Adrenal gland (tissue), 12 donors: ENCODE data around the gene CTCF. TPM values are rescaled to one million over a fixed set of nuclear protein-coding genes. Genes with fewer than 3 reads are reported as not detected.

Experiments used
- DNase-seq, 7 donors: peaks; one replicate each; pipeline ENCODE4 v3.0.0-alpha.2; 2019 to 2020
- H3K27ac ChIP-seq, 5 donors: fragments of 200-600 bp; sonication (generic) in 4 of 5; 1 replicate in 3 of 5; 2 replicates in 2 of 5; pipeline versions ENCODE4 v1.5.1 to v1.8.0; 2016 to 2020; ENCODE audit warnings: mild to moderate bottlenecking in 1 of 5
- H3K27me3 ChIP-seq: fragments of 200-600 bp; 2 replicates; pipeline ENCODE4 v1.8.0; 2021
- H3K36me3 ChIP-seq, 2 donors: fragments of 200-600 bp; replicated peaks in 1 of 2; 1 replicate in 1 of 2; 2 replicates in 1 of 2; pipeline versions ENCODE4 v1.5.1 to v1.8.0; 2018 to 2022
- H3K4me1 ChIP-seq, 2 donors: fragments of 200-600 bp; replicated peaks in 1 of 2; 1 replicate in 1 of 2; 2 replicates in 1 of 2; pipeline versions ENCODE4 v1.5.1 to v1.8.0; 2018 to 2021
- H3K4me3 ChIP-seq, 4 donors: fragments of 200-600 bp; sonication (generic) in 3 of 4; one replicate each; pipeline ENCODE4 v1.5.1; 2016 to 2018
- H3K9me3 ChIP-seq, 3 donors: fragments of 200-600 bp; sonication (generic) in 1 of 3; replicated peaks in 1 of 3; 1 replicate in 2 of 3; 2 replicates in 1 of 3; pipeline versions ENCODE4 v1.5.1 to v1.8.0; 2016 to 2021
- CTCF ChIP-seq, 6 experiments: fragments of 450-650 bp in 4 of 6; fragments of 200-600 bp in 2 of 6; sonication (generic) in 1 of 6; IDR thresholded peaks; 1 replicate in 5 of 6; 2 replicates in 1 of 6; pipeline versions ENCODE4 v1.5.1 to v1.8.0; 2016 to 2021; ENCODE audit warnings: antibody characterized with exemption in 6 of 6, mild to moderate bottlenecking in 2 of 6, moderate library complexity in 1 of 6
- POLR2A ChIP-seq, 2 donors: fragments of 450-650 bp; IDR thresholded peaks; one replicate each; pipeline ENCODE4 v1.6.1; 2017; ENCODE audit warnings: antibody characterized with exemption in 2 of 2, mild to moderate bottlenecking in 2 of 2, moderate library complexity in 1 of 2
- WGBS, 4 donors: extraction: QIAGEN DNeasy Blood & Tissue Kit in 2 of 4; methylation state at CpG; one replicate each; pipeline versions ENCODE4 v1.1.5 to v1.1.7; 2013 to 2017; 5-methylcytosine and 5-hydroxymethylcytosine counted together
- intact Hi-C, 2 donors: fragments of 100-400 bp; cut with DNase I; formaldehyde crosslinking; loops; one replicate each; pipeline versions ENCODE4 v1.14.1 to v1.15.0; 2022 to 2023
- polyA plus RNA-seq, 3 donors: library from polyadenylated mRNA; stranded (reverse); fragments of 200-250 nt in 2 of 3; fragments of 350-450 nt in 1 of 3; fragmentation: Illumina TruSeq in 1 of 3; extraction: RNeasy Lipid Tissue Mini Kit (QIAGEN cat#74804) in 1 of 3; gene quantifications; one replicate each; pipeline ENCODE4 v1.2.3, GENCODE V29; 2013 to 2014
- total RNA-seq, 9 donors: library from RNA; depleted of rRNA in 4 of 9; stranded (reverse); fragments of >200 nt in 4 of 9; fragments of 120-200 nt in 1 of 9; fragmentation: NEBNext Ultra II Directional in 1 of 9; extraction: Animal tissue kit (Norgen Biotek cat#: 25700) in 1 of 9; gene quantifications; one replicate each; pipeline versions ENCODE4 v1.1.0 to v1.2.4, GENCODE V29; 2013 to 2023
- donor health status: healthy with polysubstance abuse.
- donor health status: Bipolar disorder and iron deficiency.
- donor health status: DM: yes; HTN: yes; CAD: no.
- donor health status: DM: no; HTN: no; CAD: no.
- donor health status: DM: no; HTN: no; CAD: no.
- donor health status: DM: yes; HTN: yes; CAD: no.

CTCF gene
- total and polyA plus RNA-seq, 12 donors = 18.4 to 53.5 (median 29.9) TPM

GRCh38 chr16:67537636-67538591 is 24.4 kb upstream of the CTCF start:
- peak overlapping the region in 3 of 4 donors; percentile 29 to 69 (median 64) for H3K4me3 ChIP-seq
- TF ChIP-seq CTCF (IDR thresholded peaks at IDR 0.05) = no peak
- peak in 1 of 2 donors; percentile 25 for TF ChIP-seq POLR2A (IDR thresholded peaks at IDR 0.05)
- peaks cover 17 to 42% of the 10 kb centered on the region in 2 donors for H3K4me1 ChIP-seq
- no peaks in the 10 kb centered on the region for H3K9me3 ChIP-seq
- H3K36me3 ChIP-seq = peaks cover 0 to 35% of the 10 kb centered on the region in 2 donors
- H3K27ac ChIP-seq = peak overlapping the region in 4 of 5 donors; percentile 59 to 85 (median 70)
- WGBS, 4 donors = 1 to 5% (median 2%) methylated on average over 17 to 96 of the region's 97 CpGs
- intact Hi-C loops = no loop called here
- no peaks in the 10 kb centered on the region for H3K27me3 ChIP-seq
- peak; percentile 58 to 77 (median 68) for DNase-seq

GRCh38 chr16:67538666-67539101 is 23.6 kb upstream of the CTCF start:
- H3K27ac ChIP-seq = peak overlapping the region in 3 of 5 donors; percentile 59 to 85 (median 77)

GRCh38 chr16:67539271-67539670 is 23.1 kb upstream of the CTCF start:
- intact Hi-C loops = no loop called here
- no peak for DNase-seq
- Histone ChIP-seq H3K27ac (no peak overlapping the region), H3K9me3 (no peaks in the 10 kb centered on the region), H3K27me3 (no peaks in the 10 kb centered on the region), H3K4me1 (peaks cover 12 to 35% of the 10 kb centered on the region in 2 donors), H3K4me3 (no peak overlapping the region), H3K36me3 (peaks cover 0 to 49% of the 10 kb centered on the region in 2 donors)
- TF ChIP-seq CTCF (IDR thresholded peaks at IDR 0.05) (no peak), POLR2A (IDR thresholded peaks at IDR 0.05) (no peak)
- 68 to 80% (median 73%) methylated on average over 4 of the region's 4 CpGs for WGBS, 4 donors

More at GRCh38 chr16:67538666-67539101, 23.6 kb upstream of the CTCF start:
- WGBS, 4 donors = 47 to 50% (median 50%) methylated on average over 5 to 23 of the region's 23 CpGs
- Histone ChIP-seq H3K4me1 (peaks cover 12 to 35% of the 10 kb centered on the region in 2 donors), H3K36me3 (peaks cover 0 to 43% of the 10 kb centered on the region in 2 donors), H3K4me3 (peak overlapping the region in 2 of 4 donors; percentile 64 to 69), H3K27me3 (no peaks in the 10 kb centered on the region), H3K9me3 (no peaks in the 10 kb centered on the region)
- intact Hi-C loops = no loop called here
- DNase-seq = peak in 2 of 7 donors; percentile 14 to 42
- no peak for TF ChIP-seq POLR2A (IDR thresholded peaks at IDR 0.05)
- TF ChIP-seq CTCF (IDR thresholded peaks at IDR 0.05) = no peak
